Measurements from ENCODE around the gene HIBADH. TPM values are rescaled to one million over a fixed set of nuclear protein-coding genes. Genes with fewer than 3 reads are reported as not detected.

The HIBADH gene
- total and polyA plus RNA-seq, 9 of the 15 experiments (the other 6 are each of a cell fraction or from before 2014, with no cell fraction given), result 10.7 to 67.8 (median 36.9) TPM

DNA sequence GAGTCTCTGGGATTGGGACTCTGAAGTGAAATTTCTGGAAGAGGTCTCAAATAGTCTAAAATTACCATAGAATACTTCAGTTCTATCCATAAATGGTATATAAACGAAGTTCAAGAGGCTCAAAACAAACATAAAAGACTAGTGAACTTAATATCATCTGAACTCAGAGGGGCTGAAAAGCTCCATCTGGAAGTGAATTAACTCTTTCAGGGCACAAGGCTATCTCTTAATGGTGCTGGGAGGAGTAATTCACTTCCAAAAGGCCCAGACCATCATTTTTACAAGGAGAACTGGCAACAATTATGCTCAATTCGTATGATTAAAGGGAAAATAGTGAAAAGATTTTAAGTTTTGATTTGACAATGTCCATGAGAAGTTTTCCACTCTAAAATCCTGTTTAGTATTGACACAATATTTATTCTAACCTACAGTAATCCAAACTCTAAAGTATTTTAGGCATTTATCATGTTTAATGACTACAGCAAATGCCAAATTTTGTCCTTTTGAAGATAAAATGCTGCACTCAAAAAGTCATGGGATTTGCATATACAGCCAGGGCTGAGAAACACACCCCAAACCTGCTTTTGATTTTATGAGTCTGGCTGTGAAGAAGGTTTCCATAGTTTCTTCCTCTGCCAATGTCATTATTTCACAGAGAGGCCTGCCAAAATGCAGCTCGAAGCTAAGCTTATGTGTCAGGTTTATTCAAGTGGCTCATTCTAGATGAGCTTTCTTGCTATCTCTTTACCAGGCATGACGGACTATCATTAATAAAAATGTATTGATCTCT lies 143.9 kb downstream of the HIBADH start:
- Histone ChIP-seq H3K4me3 (no peak overlapping the region), H3K79me2 (ENCODE audit: control insufficient read depth, insufficient read depth, low read length) (no peaks in the 10 kb centered on the region), H3K27ac (ENCODE audit: extremely low read depth, low read depth, low read length) (no peak overlapping the region), H2AFZ (ENCODE audit: low read depth, low read length) (no peak overlapping the region), H3K4me2 (ENCODE audit: insufficient read depth, low read length) (no peak overlapping the region), H3K36me3 (ENCODE audit: control insufficient read depth, insufficient read depth, low read length) (no peaks in the 10 kb centered on the region), H3K9me3 (replicated peaks; ENCODE audit: control insufficient read depth, insufficient read depth, low read depth, low read length) (no peaks in the 10 kb centered on the region), H3K9ac (ENCODE audit: insufficient read depth in 1 of 2, low read depth in 2 of 2, low read length in 2 of 2) (no peak overlapping the region), H4K20me1 (replicated peaks; ENCODE audit: control insufficient read depth, insufficient read depth, low read length) (no peaks in the 10 kb centered on the region), H3K4me1 (replicated peaks in 1 of 2; ENCODE audit: control insufficient read depth in 2 of 2, insufficient read depth in 2 of 2, low read length in 2 of 2) (no peaks in the 10 kb centered on the region), H3K9me1 (ENCODE audit: control insufficient read depth, insufficient read depth, low read length) (no peaks in the 10 kb centered on the region), H3K27me3 (ENCODE audit: control insufficient read depth in 2 of 2, insufficient read depth in 2 of 2, low read length in 2 of 2) (no peaks in the 10 kb centered on the region)
- in situ Hi-C loops (cut with MboI) (no loop called here), intact Hi-C loops (cut with micrococcal nuclease) (no loop called here)
- ATAC-seq, result no peak
- CTCF ChIA-PET (ENCODE audit: low intra/inter-chr PET ratio), result no interaction called here
- no TSS peak for BruUV-seq (replicated peaks)
- no peak for DNase-seq (ENCODE audit: extremely low read depth in 1 of 4, low spot score in 3 of 4)
- POLR2A ChIA-PET, result interaction anchor here (0.6 to 1.0 kb wide), 2 partner anchors 8 to 16 kb away, joined by 3 to 4 read pairs; no protein-coding TSS in a partner anchor
- TF ChIP-seq ERF (CRISPR knock-in tag; IDR thresholded peaks at IDR 0.05), result no peak
- TF ChIP-seq EZH2 (IDR thresholded peaks at IDR 0.05; ENCODE audit: borderline replicate concordance, low read depth, low read length), result no peak
- TF ChIP-seq, protein P1, sequence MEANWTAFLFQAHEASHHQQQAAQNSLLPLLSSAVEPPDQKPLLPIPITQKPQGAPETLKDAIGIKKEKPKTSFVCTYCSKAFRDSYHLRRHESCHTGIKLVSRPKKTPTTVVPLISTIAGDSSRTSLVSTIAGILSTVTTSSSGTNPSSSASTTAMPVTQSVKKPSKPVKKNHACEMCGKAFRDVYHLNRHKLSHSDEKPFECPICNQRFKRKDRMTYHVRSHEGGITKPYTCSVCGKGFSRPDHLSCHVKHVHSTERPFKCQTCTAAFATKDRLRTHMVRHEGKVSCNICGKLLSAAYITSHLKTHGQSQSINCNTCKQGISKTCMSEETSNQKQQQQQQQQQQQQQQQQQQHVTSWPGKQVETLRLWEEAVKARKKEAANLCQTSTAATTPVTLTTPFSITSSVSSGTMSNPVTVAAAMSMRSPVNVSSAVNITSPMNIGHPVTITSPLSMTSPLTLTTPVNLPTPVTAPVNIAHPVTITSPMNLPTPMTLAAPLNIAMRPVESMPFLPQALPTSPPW (CRISPR knock-in tag; IDR thresholded peaks at IDR 0.05), result no peak
- TF ChIP-seq, protein P2, sequence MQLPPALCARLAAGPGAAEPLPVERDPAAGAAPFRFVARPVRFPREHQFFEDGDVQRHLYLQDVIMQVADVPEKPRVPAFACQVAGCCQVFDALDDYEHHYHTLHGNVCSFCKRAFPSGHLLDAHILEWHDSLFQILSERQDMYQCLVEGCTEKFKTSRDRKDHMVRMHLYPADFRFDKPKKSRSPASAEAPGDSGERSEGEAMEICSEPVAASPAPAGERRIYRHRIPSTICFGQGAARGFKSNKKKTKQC (CRISPR knock-in tag; IDR thresholded peaks at IDR 0.05), result no peak
- no peak for TF ChIP-seq ZNF121 (CRISPR knock-in tag; conservative IDR thresholded peaks at IDR 0.05)
- TF ChIP-seq POLR3G (IDR thresholded peaks at IDR 0.05; ENCODE audit: extremely low read depth, insufficient read length, insufficient replicate concordance), result no peak
- TF ChIP-seq IFI16 (CRISPR knock-in tag; IDR thresholded peaks at IDR 0.05), result no peak
- no peak for TF ChIP-seq ETV5 (CRISPR knock-in tag; IDR thresholded peaks at IDR 0.05; ENCODE audit: low read depth)
- no peak for TF ChIP-seq SREBF1 (IDR thresholded peaks at IDR 0.05; ENCODE audit: borderline replicate concordance, low read depth, low read length)
- TF ChIP-seq TRIM24 (IDR thresholded peaks at IDR 0.05), result no peak
- no peak for TF ChIP-seq MAFF (IDR thresholded peaks at IDR 0.05; ENCODE audit: low read length)
- no peak for TF ChIP-seq EP300 (IDR thresholded peaks at IDR 0.05; ENCODE audit: low read length)
- TF ChIP-seq, protein P3, sequence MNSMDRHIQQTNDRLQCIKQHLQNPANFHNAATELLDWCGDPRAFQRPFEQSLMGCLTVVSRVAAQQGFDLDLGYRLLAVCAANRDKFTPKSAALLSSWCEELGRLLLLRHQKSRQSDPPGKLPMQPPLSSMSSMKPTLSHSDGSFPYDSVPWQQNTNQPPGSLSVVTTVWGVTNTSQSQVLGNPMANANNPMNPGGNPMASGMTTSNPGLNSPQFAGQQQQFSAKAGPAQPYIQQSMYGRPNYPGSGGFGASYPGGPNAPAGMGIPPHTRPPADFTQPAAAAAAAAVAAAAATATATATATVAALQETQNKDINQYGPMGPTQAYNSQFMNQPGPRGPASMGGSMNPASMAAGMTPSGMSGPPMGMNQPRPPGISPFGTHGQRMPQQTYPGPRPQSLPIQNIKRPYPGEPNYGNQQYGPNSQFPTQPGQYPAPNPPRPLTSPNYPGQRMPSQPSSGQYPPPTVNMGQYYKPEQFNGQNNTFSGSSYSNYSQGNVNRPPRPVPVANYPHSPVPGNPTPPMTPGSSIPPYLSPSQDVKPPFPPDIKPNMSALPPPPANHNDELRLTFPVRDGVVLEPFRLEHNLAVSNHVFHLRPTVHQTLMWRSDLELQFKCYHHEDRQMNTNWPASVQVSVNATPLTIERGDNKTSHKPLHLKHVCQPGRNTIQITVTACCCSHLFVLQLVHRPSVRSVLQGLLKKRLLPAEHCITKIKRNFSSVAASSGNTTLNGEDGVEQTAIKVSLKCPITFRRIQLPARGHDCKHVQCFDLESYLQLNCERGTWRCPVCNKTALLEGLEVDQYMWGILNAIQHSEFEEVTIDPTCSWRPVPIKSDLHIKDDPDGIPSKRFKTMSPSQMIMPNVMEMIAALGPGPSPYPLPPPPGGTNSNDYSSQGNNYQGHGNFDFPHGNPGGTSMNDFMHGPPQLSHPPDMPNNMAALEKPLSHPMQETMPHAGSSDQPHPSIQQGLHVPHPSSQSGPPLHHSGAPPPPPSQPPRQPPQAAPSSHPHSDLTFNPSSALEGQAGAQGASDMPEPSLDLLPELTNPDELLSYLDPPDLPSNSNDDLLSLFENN (IDR thresholded peaks at IDR 0.05; ENCODE audit: low read depth in 2 of 2, low read length in 2 of 2), result no peak
- no peak for TF ChIP-seq LEF1 (IDR thresholded peaks at IDR 0.05)
- TF ChIP-seq PHF8 (IDR thresholded peaks at IDR 0.05; ENCODE audit: borderline replicate concordance, low read length), result no peak
- no peak for TF ChIP-seq ZNF644 (tag; IDR thresholded peaks at IDR 0.05; ENCODE audit: low read depth)
- WGBS (ENCODE audit: insufficient coverage, low coverage, missing lambda C conversion rate), result 49% methylated on average over 4 of the region's 4 CpGs
- no peak for FAIRE-seq
